Measurements from ENCODE around the gene ADISSP. TPM values are rescaled to one million over a fixed set of nuclear protein-coding genes. Genes with fewer than 3 reads are reported as not detected.
"Not testable (repeated sequence)": the region's sequence is repeated elsewhere in the genome, so short reads cannot be mapped to it uniquely, and the experiment has no call there.

Gene ADISSP
- polyA plus RNA-seq, 6 donors from 2014 or later = 17.3 to 24.9 (median 20.8) TPM

GRCh38 chr20:3795511-3796468 is 28.2 kb upstream of the ADISSP start, which contains the start of gene CDC25B:
CDC25B (plus strand) TSS chr20:3796310; CDS start chr20:3796532, 222 bp downstream.
- Mint-ChIP-seq H3K4me1 (peaks cover 43 to 55% (median 53%) of the 10 kb centered on the region in 3 donors), H3K9me3 (peaks cover 0 to 3% (median 0%) of the 10 kb centered on the region in 7 donors), H3K27ac (peak within 1 kb of the TSS; percentile 93 to 98 (median 98)), H3K36me3 (no peaks in the 10 kb centered on the region), H3K27me3 (no peaks in the 10 kb centered on the region), H3K4me3 (peak within 1 kb of the TSS; percentile 84 to 96 (median 93))
- peak; percentile 78 for DNase-seq
- ATAC-seq (ENCODE audit: low read depth in 2 of 2) = peak; percentile 74

DNA sequence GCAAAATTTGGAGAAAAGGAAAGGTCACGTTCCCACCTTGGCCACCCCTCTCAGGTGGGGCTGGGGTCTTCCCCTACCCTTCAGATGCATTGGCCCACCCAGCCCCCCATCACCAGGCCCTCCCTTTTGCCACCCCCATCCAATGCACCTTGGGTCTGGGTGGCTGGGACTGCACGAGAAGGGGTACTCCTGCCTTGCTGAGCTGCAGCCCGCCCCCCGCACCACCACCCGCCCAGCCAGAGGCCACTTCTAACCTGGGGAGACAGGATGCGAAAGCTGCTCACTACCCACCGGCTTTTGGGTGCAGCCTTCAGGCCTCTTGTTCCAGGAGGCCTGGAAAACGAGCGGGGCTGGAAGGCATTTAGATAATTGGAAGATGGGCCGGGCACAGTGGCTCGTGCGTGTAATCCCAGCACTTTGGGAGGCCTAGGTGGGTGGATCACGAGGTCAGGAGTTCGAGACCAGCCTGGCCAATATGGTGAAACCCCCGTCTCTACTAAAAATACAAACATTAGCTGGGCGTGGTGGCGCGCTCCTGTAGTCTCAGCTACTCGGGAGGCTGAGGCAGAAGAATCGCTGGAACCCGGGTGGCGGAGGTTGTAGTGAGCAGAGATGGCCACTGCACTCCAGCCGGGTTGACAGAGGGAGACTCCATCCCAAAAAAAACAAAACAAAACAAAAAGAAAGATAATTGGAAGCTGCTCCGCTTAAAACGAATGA is 27.3 kb upstream of the ADISSP start:
- H3K9me3 Mint-ChIP-seq = peaks cover 0 to 3% (median 0%) of the 10 kb centered on the region in 7 donors
- H3K27ac Mint-ChIP-seq = peak overlapping the region; percentile 93 to 98 (median 98)
- peaks cover 35 to 45% (median 44%) of the 10 kb centered on the region in 3 donors for H3K4me1 Mint-ChIP-seq
- no peak for ATAC-seq (ENCODE audit: low read depth in 2 of 2)
- no peak for DNase-seq
- H3K4me3 Mint-ChIP-seq = peak overlapping the region; percentile 84 to 96 (median 93)
- no peaks in the 10 kb centered on the region for H3K36me3 Mint-ChIP-seq
- H3K27me3 Mint-ChIP-seq = no peaks in the 10 kb centered on the region

DNA sequence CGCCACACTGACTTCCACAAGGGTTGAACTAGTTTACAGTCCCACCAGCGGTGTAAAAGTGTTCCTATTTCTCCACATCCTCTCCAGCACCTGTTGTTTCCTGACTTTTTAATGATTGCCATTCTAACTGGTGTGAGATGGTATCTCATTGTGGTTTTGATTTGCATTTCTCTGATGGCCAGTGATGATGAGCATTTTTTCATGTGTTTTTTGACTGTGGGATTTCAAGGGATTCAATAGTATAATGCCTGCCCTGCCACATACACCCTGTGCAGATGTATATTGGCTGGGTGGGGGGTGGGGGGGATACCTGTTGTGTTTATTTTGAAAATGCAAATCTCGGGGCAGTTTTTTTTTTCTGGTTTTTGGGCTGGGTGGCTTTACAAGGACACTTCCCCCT is 26.6 kb upstream of the ADISSP start:
- H3K36me3 Mint-ChIP-seq; ATAC-seq (ENCODE audit: low read depth in 2 of 2); H3K27me3 Mint-ChIP-seq; H3K9me3 Mint-ChIP-seq; DNase-seq: not testable (repeated sequence)
- peak overlapping the region in 1 of 6 donors; percentile 74 for H3K27ac Mint-ChIP-seq
- H3K4me1 Mint-ChIP-seq = peaks cover 30 to 38% (median 37%) of the 10 kb centered on the region in 3 donors
- H3K4me3 Mint-ChIP-seq = peak overlapping the region in 2 of 8 donors; percentile 38 to 54

- Mint-ChIP-seq H3K4me3 (peak overlapping the region in 3 of 8 donors; percentile 35 to 85 (median 39)), H3K27ac (peak overlapping the region in 1 of 6 donors; percentile 29), H3K4me1 (peaks cover 19 to 24% (median 23%) of the 10 kb centered on the region in 3 donors)
- not testable (repeated sequence) for DNase-seq; ATAC-seq (ENCODE audit: low read depth in 2 of 2); H3K9me3 Mint-ChIP-seq; H3K36me3 Mint-ChIP-seq; H3K27me3 Mint-ChIP-seq
Observed at GRCh38 chr20:3789201-3789600, 21.6 kb upstream of the ADISSP start.

- H3K27me3 Mint-ChIP-seq = no peaks in the 10 kb centered on the region
- ATAC-seq (ENCODE audit: low read depth in 2 of 2) (no peak), DNase-seq (no peak)
- no peaks in the 10 kb centered on the region for H3K36me3 Mint-ChIP-seq
- peak overlapping the region in 1 of 6 donors; percentile 91 for H3K27ac Mint-ChIP-seq
- no peaks in the 10 kb centered on the region for H3K9me3 Mint-ChIP-seq
- H3K4me1 Mint-ChIP-seq = peaks cover 21 to 26% (median 26%) of the 10 kb centered on the region in 3 donors
- H3K4me3 Mint-ChIP-seq = peak overlapping the region in 5 of 8 donors; percentile 18 to 85 (median 35)
Observed at GRCh38 chr20:3788685-3789155, 21.2 kb upstream of the ADISSP start.

GRCh38 chr20:3787324-3788014 is 19.9 kb upstream of the ADISSP start:
- H3K36me3 Mint-ChIP-seq = no peaks in the 10 kb centered on the region
- no peaks in the 10 kb centered on the region for H3K27me3 Mint-ChIP-seq
- no peak overlapping the region for H3K27ac Mint-ChIP-seq
- H3K9me3 Mint-ChIP-seq = no peaks in the 10 kb centered on the region
- H3K4me3 Mint-ChIP-seq = peak overlapping the region; percentile 25 to 84 (median 60)
- DNase-seq = no peak
- ATAC-seq (ENCODE audit: low read depth in 2 of 2) = no peak
- H3K4me1 Mint-ChIP-seq = peaks cover 24 to 34% (median 31%) of the 10 kb centered on the region in 3 donors

DNA sequence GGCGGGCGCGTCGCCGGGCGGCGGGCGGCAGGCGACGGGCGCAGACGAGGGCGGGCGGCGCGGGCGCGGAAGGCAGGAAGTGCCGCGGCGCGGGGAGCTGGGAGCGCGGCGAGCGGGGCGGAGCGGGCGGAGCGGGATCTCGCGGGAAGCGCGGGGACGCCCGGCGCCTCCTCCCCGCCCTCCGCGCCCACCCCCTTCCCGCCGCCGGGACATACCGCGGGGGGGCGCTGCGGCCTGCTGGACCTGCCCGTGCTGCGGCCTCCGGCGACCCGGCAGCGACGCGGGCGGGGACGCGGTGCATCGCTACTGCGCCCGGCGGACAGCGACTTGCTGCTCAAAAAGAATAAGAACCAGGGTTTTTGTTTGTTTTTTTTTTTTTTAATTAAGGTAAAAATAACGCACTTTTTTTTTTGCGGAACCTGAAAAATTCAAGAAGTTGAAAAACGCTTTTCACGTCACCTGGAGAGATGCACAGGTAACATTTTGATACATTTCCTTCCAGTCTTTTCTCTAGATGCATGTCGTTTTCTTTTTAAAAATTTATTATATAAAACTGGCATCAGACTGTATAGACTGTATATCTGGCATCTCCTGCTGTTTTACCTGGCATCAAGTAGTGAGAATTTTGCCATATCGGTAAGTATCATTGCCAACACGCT is 19.2 kb upstream of the ADISSP start, which contains the start of gene CENPB:
CENPB (minus strand) TSS at position 76 of the 659 bp plus-strand sequence. CDS start 257 bp downstream, outside the sequence.
- peak; percentile 92 for ATAC-seq (ENCODE audit: low read depth in 2 of 2)
- peak within 1 kb of the TSS in 4 of 6 donors; percentile 47 to 55 (median 50) for H3K27ac Mint-ChIP-seq
- H3K4me1 Mint-ChIP-seq = peaks cover 27 to 39% (median 37%) of the 10 kb centered on the region in 3 donors

GRCh38 chr20:3786126-3786484 is 18.6 kb upstream of the ADISSP start:
- DNase-seq (peak; percentile 29), ATAC-seq (ENCODE audit: low read depth in 2 of 2) (peak; percentile 22)
- Mint-ChIP-seq H3K36me3 (no peaks in the 10 kb centered on the region), H3K9me3 (no peaks in the 10 kb centered on the region), H3K4me1 (peaks cover 34 to 46% (median 44%) of the 10 kb centered on the region in 3 donors), H3K27ac (peak overlapping the region in 4 of 6 donors; percentile 47 to 55 (median 50)), H3K4me3 (peak overlapping the region; percentile 73 to 92 (median 85)), H3K27me3 (no peaks in the 10 kb centered on the region)

More for the DNA sequence above, 19.2 kb upstream of the ADISSP start, which contains the start of gene CENPB:
- Mint-ChIP-seq H3K9me3 (no peaks in the 10 kb centered on the region), H3K27me3 (no peaks in the 10 kb centered on the region), H3K4me3 (peak within 1 kb of the TSS; percentile 73 to 92 (median 85)), H3K36me3 (no peaks in the 10 kb centered on the region)
- DNase-seq = peak; percentile 94

- Mint-ChIP-seq H3K36me3 (no peaks in the 10 kb centered on the region), H3K4me1 (peaks cover 40 to 52% (median 50%) of the 10 kb centered on the region in 3 donors), H3K27me3 (no peaks in the 10 kb centered on the region), H3K4me3 (peak overlapping the region in 4 of 8 donors; percentile 9 to 84 (median 58)), H3K27ac (peak overlapping the region in 2 of 6 donors; percentile 78 to 91), H3K9me3 (no peaks in the 10 kb centered on the region)
- ATAC-seq (ENCODE audit: low read depth in 2 of 2) (no peak), DNase-seq (no peak)
Observed at GRCh38 chr20:3785240-3786125, 17.9 kb upstream of the ADISSP start.

- no peaks in the 10 kb centered on the region for H3K36me3 Mint-ChIP-seq
- H3K4me3 Mint-ChIP-seq = peak overlapping the region in 7 of 8 donors; percentile 30 to 71 (median 53)
- ATAC-seq (ENCODE audit: low read depth in 2 of 2) (no peak), DNase-seq (no peak)
- H3K9me3 Mint-ChIP-seq = no peaks in the 10 kb centered on the region
- peak overlapping the region in 5 of 6 donors; percentile 16 to 97 (median 78) for H3K27ac Mint-ChIP-seq
- H3K27me3 Mint-ChIP-seq = peaks cover 0 to under 1% (median 0%) of the 10 kb centered on the region in 3 donors
- H3K4me1 Mint-ChIP-seq = peaks cover 43 to 55% (median 55%) of the 10 kb centered on the region in 3 donors
Observed at GRCh38 chr20:3784863-3785239, 17.3 kb upstream of the ADISSP start.

GRCh38 chr20:3784216-3784853 is 16.8 kb upstream of the ADISSP start:
- peak overlapping the region in 6 of 8 donors; percentile 30 to 71 (median 54) for H3K4me3 Mint-ChIP-seq
- peak overlapping the region in 5 of 6 donors; percentile 21 to 97 (median 78) for H3K27ac Mint-ChIP-seq
- H3K36me3 Mint-ChIP-seq = no peaks in the 10 kb centered on the region
- DNase-seq = no peak
- H3K27me3 Mint-ChIP-seq = peaks cover 0 to 5% (median 0%) of the 10 kb centered on the region in 3 donors
- H3K9me3 Mint-ChIP-seq = no peaks in the 10 kb centered on the region
- no peak for ATAC-seq (ENCODE audit: low read depth in 2 of 2)
- H3K4me1 Mint-ChIP-seq = peaks cover 49 to 60% (median 60%) of the 10 kb centered on the region in 3 donors
